NB4 (cell line): ENCODE data around the gene FRYL.

Source experiments
- DNase-seq: peaks from one replicate; pipeline ENCODE4 v3.0.0; 2010; ENCODE audit warnings: low read depth
- H3K4me3 ChIP-seq: one replicate; pipeline ENCODE4 v1.5.1; 2011; ENCODE audit warnings: mild to moderate bottlenecking, low read depth, low read length, moderate library complexity
- MYC ChIP-seq: IDR thresholded peaks from 2 replicates; pipeline ENCODE4 v1.6.1; 2011; ENCODE audit warnings: low read depth, low read length
- POLR2A ChIP-seq: IDR thresholded peaks from 2 replicates; pipeline ENCODE4 v1.6.1; 2011; ENCODE audit warnings: mild to moderate bottlenecking; ENCODE audit not compliant: insufficient read length; ENCODE audit errors: extremely low read depth
- TF ChIP-seq, protein P1 (sequence below): IDR thresholded peaks from one replicate; pipeline ENCODE4 v1.5.1; 2012; ENCODE audit warnings: low read depth, low read length
- TF ChIP-seq, protein P2 (sequence below): IDR thresholded peaks from 2 replicates; pipeline ENCODE4 v1.6.1; 2011; ENCODE audit warnings: low read depth, low read length

FRYL gene

DNA sequence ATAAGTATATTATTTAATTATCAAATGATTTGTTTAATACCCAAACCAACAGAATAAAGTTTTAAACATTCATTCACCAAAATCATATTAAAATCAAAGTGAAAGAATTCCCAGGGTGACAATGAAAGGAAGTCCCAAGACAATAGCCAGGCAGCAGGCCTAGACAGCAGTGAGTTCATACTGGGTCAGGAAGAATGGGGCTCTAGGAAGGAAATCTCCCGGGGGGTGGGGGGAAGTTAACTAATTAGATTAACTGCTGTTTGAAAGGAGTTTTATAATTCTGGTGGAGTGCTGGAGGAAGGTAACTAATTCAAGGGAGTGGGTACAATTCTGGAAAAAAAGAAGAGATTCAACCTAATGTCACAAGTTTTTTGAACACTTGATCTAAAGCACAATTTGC is 185.9 kb downstream of the FRYL start:
- TF ChIP-seq, protein P1, sequence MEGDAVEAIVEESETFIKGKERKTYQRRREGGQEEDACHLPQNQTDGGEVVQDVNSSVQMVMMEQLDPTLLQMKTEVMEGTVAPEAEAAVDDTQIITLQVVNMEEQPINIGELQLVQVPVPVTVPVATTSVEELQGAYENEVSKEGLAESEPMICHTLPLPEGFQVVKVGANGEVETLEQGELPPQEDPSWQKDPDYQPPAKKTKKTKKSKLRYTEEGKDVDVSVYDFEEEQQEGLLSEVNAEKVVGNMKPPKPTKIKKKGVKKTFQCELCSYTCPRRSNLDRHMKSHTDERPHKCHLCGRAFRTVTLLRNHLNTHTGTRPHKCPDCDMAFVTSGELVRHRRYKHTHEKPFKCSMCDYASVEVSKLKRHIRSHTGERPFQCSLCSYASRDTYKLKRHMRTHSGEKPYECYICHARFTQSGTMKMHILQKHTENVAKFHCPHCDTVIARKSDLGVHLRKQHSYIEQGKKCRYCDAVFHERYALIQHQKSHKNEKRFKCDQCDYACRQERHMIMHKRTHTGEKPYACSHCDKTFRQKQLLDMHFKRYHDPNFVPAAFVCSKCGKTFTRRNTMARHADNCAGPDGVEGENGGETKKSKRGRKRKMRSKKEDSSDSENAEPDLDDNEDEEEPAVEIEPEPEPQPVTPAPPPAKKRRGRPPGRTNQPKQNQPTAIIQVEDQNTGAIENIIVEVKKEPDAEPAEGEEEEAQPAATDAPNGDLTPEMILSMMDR = no peak
- no peak for TF ChIP-seq MYC
- TF ChIP-seq, protein P2, sequence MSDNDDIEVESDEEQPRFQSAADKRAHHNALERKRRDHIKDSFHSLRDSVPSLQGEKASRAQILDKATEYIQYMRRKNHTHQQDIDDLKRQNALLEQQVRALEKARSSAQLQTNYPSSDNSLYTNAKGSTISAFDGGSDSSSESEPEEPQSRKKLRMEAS = no peak
- TF ChIP-seq POLR2A = no peak
- H3K4me3 ChIP-seq = no peak overlapping the region
- no peak for DNase-seq

- no peak for DNase-seq
- H3K4me3 ChIP-seq = no peak overlapping the region
- no peak for TF ChIP-seq POLR2A
- no peak for TF ChIP-seq MYC
- TF ChIP-seq, protein P2 = no peak
- TF ChIP-seq, protein P1 = no peak
Measured at GRCh38 chr4:48591372-48591771, 188.7 kb downstream of the FRYL start.

GRCh38 chr4:48590884-48591283 is 189.2 kb downstream of the FRYL start:
- no peak overlapping the region for H3K4me3 ChIP-seq
- TF ChIP-seq, protein P1 = no peak
- TF ChIP-seq MYC (no peak), POLR2A (no peak)
- TF ChIP-seq, protein P2 = no peak
- no peak for DNase-seq

DNA sequence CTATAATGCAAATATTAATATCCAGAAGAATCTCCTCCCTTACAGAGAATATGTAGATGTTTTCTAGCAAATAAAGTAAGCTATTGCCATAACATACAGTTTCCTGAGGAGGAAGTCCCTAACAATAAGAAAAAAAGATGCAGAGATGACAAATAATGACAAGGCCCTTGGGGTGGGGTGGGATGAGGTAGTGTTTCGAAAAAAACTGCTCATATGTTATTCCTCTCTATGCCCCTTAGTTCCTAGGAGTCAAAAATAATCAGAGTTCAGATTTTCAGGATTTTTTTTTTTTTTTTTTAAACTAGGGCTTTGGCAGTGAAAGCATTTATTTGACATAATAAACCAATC is 191.0 kb downstream of the FRYL start:
- no peak for DNase-seq
- H3K4me3 ChIP-seq = no peak overlapping the region
- TF ChIP-seq, protein P2 = no peak
- TF ChIP-seq MYC (no peak), POLR2A (no peak)
- TF ChIP-seq, protein P1 = no peak

DNA sequence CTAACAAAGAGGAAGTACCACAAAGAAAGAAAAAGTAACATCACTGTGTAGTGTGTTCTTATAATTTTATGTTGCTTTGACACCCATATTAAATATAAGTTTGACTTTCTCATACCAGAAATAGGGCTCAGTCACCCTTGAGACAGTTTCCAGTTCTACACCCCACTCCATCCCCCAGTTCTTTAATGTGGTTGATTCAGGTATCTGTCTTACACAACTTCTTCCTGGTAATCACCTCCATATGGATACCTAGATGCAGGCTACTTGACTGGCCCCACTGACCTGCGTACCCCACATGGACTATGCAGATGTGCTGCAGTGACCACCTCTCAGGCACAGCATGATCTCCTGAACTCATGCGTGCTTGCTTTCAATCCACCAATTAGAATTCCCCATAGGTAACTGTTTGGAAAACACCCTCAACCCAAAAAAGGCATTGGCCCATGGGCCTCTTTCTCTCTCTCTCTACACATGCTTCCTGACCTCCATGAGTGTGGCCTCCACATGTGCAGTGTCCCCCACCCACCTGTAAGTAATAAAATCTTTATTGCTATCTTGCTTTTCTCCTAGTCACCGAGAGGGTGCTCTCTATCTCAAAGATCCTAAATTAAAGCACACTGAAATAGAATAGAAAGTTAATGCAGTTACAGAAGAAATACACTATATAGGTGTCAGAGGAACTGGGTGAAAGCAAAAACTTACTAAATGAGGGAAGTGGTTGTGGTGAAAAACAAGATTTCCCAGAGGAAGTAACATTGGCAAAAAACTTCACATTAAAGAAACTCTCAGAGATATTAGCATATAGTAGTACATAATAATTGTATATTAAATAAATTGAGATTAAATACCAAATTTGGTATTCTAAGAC is 191.6 kb downstream of the FRYL start:
- DNase-seq = no peak
- H3K4me3 ChIP-seq = no peak overlapping the region
- TF ChIP-seq MYC (no peak), POLR2A (no peak)
- TF ChIP-seq, protein P1 = no peak
- TF ChIP-seq, protein P2 = no peak
